Glomerular visceral epithelial cell (primary cell): ENCODE measurements around the gene RRAGD.
A peak's percentile ranks its signal among the peaks of the same experiment; 100 is the strongest.

Experiments used
- DNase-seq: peaks from one replicate; pipeline ENCODE4 v3.0.0-alpha.2; 2016; ENCODE audit errors: extremely low spot score

Gene RRAGD

GRCh38 chr6:89346433-89346832, 65.6 kb downstream of the RRAGD start:
- DNase-seq, result peak; percentile 75

GRCh38 chr6:89339565-89339964, 72.5 kb downstream of the RRAGD start:
- DNase-seq, result no peak

- no peak for DNase-seq
Observed at GRCh38 chr6:89335164-89335563, 76.9 kb downstream of the RRAGD start.

- no peak for DNase-seq
Observed at GRCh38 chr6:89330910-89331309, 81.2 kb downstream of the RRAGD start.

- no peak for DNase-seq
Observed at GRCh38 chr6:89328976-89329375, 83.1 kb downstream of the RRAGD start.

- no peak for DNase-seq
Observed at GRCh38 chr6:89324304-89324703, 87.8 kb downstream of the RRAGD start.

GRCh38 chr6:89323511-89323971, 88.5 kb downstream of the RRAGD start:
- DNase-seq, result no peak

- peak; percentile 78 for DNase-seq
Observed at GRCh38 chr6:89321131-89321970, 90.7 kb downstream of the RRAGD start.

- no peak for DNase-seq
Observed at GRCh38 chr6:89320012-89320559, 92.0 kb downstream of the RRAGD start.

- DNase-seq, result no peak
Observed at GRCh38 chr6:89317067-89317466, 95.0 kb downstream of the RRAGD start.

GRCh38 chr6:89315249-89315885, 96.7 kb downstream of the RRAGD start, which contains the start of gene GABRR2:
Gene GABRR2 (minus strand): TSS chr6:89315299. CDS start chr6:89315165, 134 bp downstream.
- no peak for DNase-seq

- DNase-seq, result no peak
Observed at GRCh38 chr6:89314692-89315091, 97.4 kb downstream of the RRAGD start.
